MM.1S (cell line): ENCODE results near the gene TCF25.

Experiments
- CTCF ChIP-seq: fragments of 300-600 bp; sonication (generic); IDR thresholded peaks from 2 replicates; pipeline ENCODE4 v1.5.1; 2016; ENCODE audit warnings: antibody characterized with exemption, low read length, mixed read lengths
- EZH2phosphoT487 ChIP-seq: fragments of 300-600 bp; sonication (generic); IDR thresholded peaks from 2 replicates; pipeline ENCODE4 v1.6.1; 2018; ENCODE audit warnings: antibody characterized with exemption, low read length

- TF ChIP-seq CTCF (no peak), EZH2phosphoT487 (no peak)
Observed at GRCh38 chr16:89915303-89916232, 42.2 kb downstream of the TCF25 start.
